Loucy (cell line): ENCODE measurements around the gene TBX5.

Source experiments
- H2AFZ ChIP-seq: fragments of 200-600 bp; sonication (generic); 2 replicates; pipeline ENCODE4 v1.6.0; 2016; ENCODE audit warnings: antibody characterized with exemption, mild to moderate bottlenecking, low read length, moderate library complexity
- H3F3A ChIP-seq: fragments of 200-600 bp; 2 replicates; pipeline ENCODE4 v1.6.0; 2016; ENCODE audit warnings: antibody characterized with exemption, low read depth, mild to moderate bottlenecking
- H3K27me3 ChIP-seq: fragments of 200-600 bp; sonication (generic); 2 replicates; pipeline ENCODE4 v1.6.1; 2014; ENCODE audit warnings: low read length, mild to moderate bottlenecking; ENCODE audit not compliant: insufficient read depth, poor library complexity, severe bottlenecking
- H3K36me3 ChIP-seq: fragments of 200-600 bp; sonication (generic); 2 replicates; pipeline ENCODE4 v1.6.1; 2016; ENCODE audit warnings: low read length; ENCODE audit not compliant: insufficient read depth
- H3K4me1 ChIP-seq: fragments of 200-600 bp; sonication (generic); 2 replicates; pipeline ENCODE4 v1.5.1; 2014; ENCODE audit warnings: low read length, mild to moderate bottlenecking; ENCODE audit not compliant: insufficient read depth, poor library complexity, severe bottlenecking
- H3K4me2 ChIP-seq: fragments of 200-600 bp; sonication (generic); 2 replicates; pipeline ENCODE4 v1.6.0; 2014; ENCODE audit warnings: antibody characterized with exemption, low read length, low read depth, mild to moderate bottlenecking; ENCODE audit not compliant: poor library complexity, severe bottlenecking
- H3K4me3 ChIP-seq: fragments of 200-600 bp; sonication (generic); 2 replicates; pipeline ENCODE4 v1.5.1; 2014; ENCODE audit warnings: low read length, mild to moderate bottlenecking, mixed read lengths; ENCODE audit not compliant: poor library complexity, severe bottlenecking
- H3K79me2 ChIP-seq: fragments of 200-600 bp; sonication (generic); 2 replicates; pipeline ENCODE4 v1.6.1; 2014; ENCODE audit warnings: low read length; ENCODE audit not compliant: insufficient read depth
- H3K9ac ChIP-seq: fragments of 200-600 bp; sonication (generic); 2 replicates; pipeline ENCODE4 v1.6.0; 2014; ENCODE audit warnings: mild to moderate bottlenecking, low read depth, low read length, moderate library complexity; ENCODE audit not compliant: poor library complexity, severe bottlenecking
- H3K9me2 ChIP-seq: fragments of 200-600 bp; sonication (generic); replicated peaks from 2 replicates; pipeline ENCODE4 v1.6.1; 2016; ENCODE audit warnings: low read depth, low read length, mixed read lengths
- H3K9me3 ChIP-seq: fragments of 200-600 bp; sonication (generic); 2 replicates; pipeline ENCODE4 v1.6.1; 2014; ENCODE audit warnings: mild to moderate bottlenecking, antibody characterized with exemption, low read length, low read depth; ENCODE audit not compliant: insufficient read depth
- H4K20me1 ChIP-seq: fragments of 200-600 bp; sonication (generic); 2 replicates; pipeline ENCODE4 v1.6.0; 2014; ENCODE audit warnings: antibody characterized with exemption, low read length, mild to moderate bottlenecking; ENCODE audit not compliant: insufficient read depth, poor library complexity, severe bottlenecking
- EZH2phosphoT487 ChIP-seq: fragments of 200-600 bp; IDR thresholded peaks from 2 replicates; pipeline ENCODE4 v1.6.1; 2018; ENCODE audit warnings: antibody characterized with exemption, mild to moderate bottlenecking, moderate library complexity, borderline replicate concordance
- TF ChIP-seq, protein P1 (sequence below): fragments of 200-600 bp; sonication (generic); conservative IDR thresholded peaks from 2 replicates; pipeline ENCODE4 v1.5.1; 2014; ENCODE audit warnings: mild to moderate bottlenecking, antibody characterized with exemption, low read length

Gene TBX5

DNA sequence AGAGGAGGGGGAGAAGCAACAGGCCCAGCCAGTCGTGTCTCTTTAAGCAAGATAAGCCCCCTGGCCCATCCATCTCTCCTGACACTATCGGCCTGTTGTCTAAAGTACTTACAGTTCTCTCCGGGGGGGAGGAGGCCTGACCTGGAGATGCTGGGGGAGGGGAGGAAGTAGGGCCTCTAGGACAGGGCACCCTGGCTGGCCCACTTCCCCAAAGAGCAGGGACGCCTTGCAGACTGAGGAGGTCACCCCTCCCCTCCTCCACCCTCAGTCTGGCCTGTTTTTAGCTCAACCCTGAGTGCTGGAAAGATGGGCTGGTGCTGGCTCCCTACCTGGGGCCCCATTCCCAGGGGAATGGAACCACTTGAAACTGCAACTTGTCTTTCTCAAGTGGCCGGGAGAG lies 70.3 kb downstream of the TBX5 start:
- Histone ChIP-seq H3K4me1 (no peaks in the 10 kb centered on the region), H3K9me3 (no peaks in the 10 kb centered on the region), H3K27me3 (no peaks in the 10 kb centered on the region), H3K4me2 (no peak overlapping the region), H3K9ac (no peak overlapping the region), H4K20me1 (no peaks in the 10 kb centered on the region), H3F3A (no peaks in the 10 kb centered on the region), H3K4me3 (no peak overlapping the region), H2AFZ (no peak overlapping the region), H3K9me2 (no peaks in the 10 kb centered on the region), H3K36me3 (no peaks in the 10 kb centered on the region), H3K79me2 (no peaks in the 10 kb centered on the region)
- TF ChIP-seq, protein P1, sequence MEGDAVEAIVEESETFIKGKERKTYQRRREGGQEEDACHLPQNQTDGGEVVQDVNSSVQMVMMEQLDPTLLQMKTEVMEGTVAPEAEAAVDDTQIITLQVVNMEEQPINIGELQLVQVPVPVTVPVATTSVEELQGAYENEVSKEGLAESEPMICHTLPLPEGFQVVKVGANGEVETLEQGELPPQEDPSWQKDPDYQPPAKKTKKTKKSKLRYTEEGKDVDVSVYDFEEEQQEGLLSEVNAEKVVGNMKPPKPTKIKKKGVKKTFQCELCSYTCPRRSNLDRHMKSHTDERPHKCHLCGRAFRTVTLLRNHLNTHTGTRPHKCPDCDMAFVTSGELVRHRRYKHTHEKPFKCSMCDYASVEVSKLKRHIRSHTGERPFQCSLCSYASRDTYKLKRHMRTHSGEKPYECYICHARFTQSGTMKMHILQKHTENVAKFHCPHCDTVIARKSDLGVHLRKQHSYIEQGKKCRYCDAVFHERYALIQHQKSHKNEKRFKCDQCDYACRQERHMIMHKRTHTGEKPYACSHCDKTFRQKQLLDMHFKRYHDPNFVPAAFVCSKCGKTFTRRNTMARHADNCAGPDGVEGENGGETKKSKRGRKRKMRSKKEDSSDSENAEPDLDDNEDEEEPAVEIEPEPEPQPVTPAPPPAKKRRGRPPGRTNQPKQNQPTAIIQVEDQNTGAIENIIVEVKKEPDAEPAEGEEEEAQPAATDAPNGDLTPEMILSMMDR, result no peak
- TF ChIP-seq EZH2phosphoT487, result no peak

DNA sequence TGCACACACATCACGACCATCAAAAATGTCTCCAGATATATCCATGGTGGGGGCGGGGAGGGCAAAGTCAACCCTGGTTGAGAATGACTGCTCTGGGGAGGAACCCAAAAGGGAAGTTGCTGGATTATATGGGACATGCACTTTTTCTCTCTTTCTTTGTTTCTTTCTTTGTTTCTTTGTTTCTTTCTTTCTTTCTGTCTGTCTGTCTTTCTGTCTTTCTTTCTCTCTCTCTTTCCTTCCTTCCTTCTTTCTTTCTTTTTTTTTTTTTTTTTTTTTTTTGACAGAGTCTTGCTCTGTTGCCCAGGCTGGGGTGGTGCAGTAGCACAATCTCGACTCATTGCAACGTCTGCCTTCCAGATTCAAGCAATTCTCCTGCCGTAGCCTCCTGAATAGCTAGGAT lies 71.5 kb downstream of the TBX5 start:
- Histone ChIP-seq H3F3A (no peaks in the 10 kb centered on the region), H3K9me2 (no peaks in the 10 kb centered on the region), H3K4me1 (no peaks in the 10 kb centered on the region), H3K27me3 (no peaks in the 10 kb centered on the region), H2AFZ (no peak overlapping the region), H3K9me3 (no peaks in the 10 kb centered on the region), H3K4me2 (no peak overlapping the region), H3K79me2 (no peaks in the 10 kb centered on the region), H3K9ac (no peak overlapping the region), H3K36me3 (no peaks in the 10 kb centered on the region), H3K4me3 (no peak overlapping the region), H4K20me1 (no peaks in the 10 kb centered on the region)
- TF ChIP-seq EZH2phosphoT487, result no peak
- TF ChIP-seq, protein P1, result no peak

DNA sequence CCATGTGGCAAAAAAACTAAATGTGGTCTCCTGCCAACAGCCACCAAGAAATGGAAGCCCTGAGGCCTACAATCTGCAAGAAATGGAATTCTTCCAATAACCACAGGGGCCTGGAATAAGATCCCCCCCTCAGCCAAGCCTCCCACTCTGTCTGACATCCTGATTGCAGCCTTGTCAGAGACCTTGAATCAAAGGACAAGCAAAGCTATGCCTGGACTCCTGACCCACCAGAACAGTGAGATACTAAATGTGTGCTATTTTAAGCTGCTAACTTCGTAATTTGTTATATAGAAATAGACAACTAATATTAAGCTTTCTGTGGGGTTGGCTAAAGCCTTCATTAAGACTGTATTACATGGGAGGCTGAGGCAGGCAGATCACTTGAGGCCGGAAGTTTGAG lies 77.7 kb downstream of the TBX5 start:
- Histone ChIP-seq H3F3A (no peaks in the 10 kb centered on the region), H2AFZ (no peak overlapping the region), H3K4me1 (no peaks in the 10 kb centered on the region), H4K20me1 (no peaks in the 10 kb centered on the region), H3K36me3 (no peaks in the 10 kb centered on the region), H3K9me3 (no peaks in the 10 kb centered on the region; the same call in 1 of the 2 replicates), H3K4me2 (no peak overlapping the region), H3K9me2 (no peaks in the 10 kb centered on the region), H3K9ac (no peak overlapping the region), H3K79me2 (no peaks in the 10 kb centered on the region), H3K27me3 (no peaks in the 10 kb centered on the region), H3K4me3 (no peak overlapping the region)
- TF ChIP-seq, protein P1, result no peak
- TF ChIP-seq EZH2phosphoT487, result no peak
